Amygdala (tissue), 56 donors: ENCODE results near the gene DUS2.

Source experiments
- DNase-seq, 56 donors: peaks; one replicate each; lab custom pipeline; 2025; lab: John Stamatoyannopoulos, UW

The DUS2 gene

GRCh38 chr16:68040506-68041288 is 17.6 kb downstream of the DUS2 start:
- peak in 53 of 56 donors; percentile 2 to 84 (median 50) for DNase-seq

GRCh38 chr16:68041783-68042182 is 18.7 kb downstream of the DUS2 start:
- DNase-seq, result no peak

GRCh38 chr16:68046106-68046505 is 23.0 kb downstream of the DUS2 start:
- no peak for DNase-seq

GRCh38 chr16:68047987-68048386 is 24.9 kb downstream of the DUS2 start:
- no peak for DNase-seq

- no peak for DNase-seq
These were observed 26.4 kb downstream of the DUS2 start for GRCh38 chr16:68049449-68049848.

GRCh38 chr16:68055395-68055794 is 32.3 kb downstream of the DUS2 start:
- no peak for DNase-seq

- DNase-seq, result no peak
These were observed 36.7 kb downstream of the DUS2 start for GRCh38 chr16:68059804-68060203.

GRCh38 chr16:68061396-68061795 is 38.3 kb downstream of the DUS2 start:
- DNase-seq, result no peak

GRCh38 chr16:68062910-68063393 is 39.9 kb downstream of the DUS2 start:
- no peak for DNase-seq

GRCh38 chr16:68064791-68065365 is 41.8 kb downstream of the DUS2 start:
- DNase-seq, result peak in 38 of 56 donors; percentile 1 to 66 (median 28)

GRCh38 chr16:68065716-68066305 is 42.7 kb downstream of the DUS2 start:
- DNase-seq, result no peak

- DNase-seq, result no peak
These were observed 43.7 kb downstream of the DUS2 start for GRCh38 chr16:68066763-68067162.

- no peak for DNase-seq
These were observed 45.8 kb downstream of the DUS2 start for GRCh38 chr16:68068926-68069325.

- DNase-seq, result no peak
These were observed 46.6 kb downstream of the DUS2 start for GRCh38 chr16:68069511-68070248.

GRCh38 chr16:68070249-68070730 is 47.2 kb downstream of the DUS2 start:
- DNase-seq, result no peak

- DNase-seq, result no peak
These were observed 47.9 kb downstream of the DUS2 start for GRCh38 chr16:68070806-68071517.

- no peak for DNase-seq
These were observed 48.4 kb downstream of the DUS2 start for GRCh38 chr16:68071518-68071901.

- no peak for DNase-seq
These were observed 49.1 kb downstream of the DUS2 start for GRCh38 chr16:68072038-68072695.

- DNase-seq, result no peak
These were observed 51.0 kb downstream of the DUS2 start for GRCh38 chr16:68073902-68074760.
